ENCODE data around the gene RBMS3.

RBMS3 gene

DNA sequence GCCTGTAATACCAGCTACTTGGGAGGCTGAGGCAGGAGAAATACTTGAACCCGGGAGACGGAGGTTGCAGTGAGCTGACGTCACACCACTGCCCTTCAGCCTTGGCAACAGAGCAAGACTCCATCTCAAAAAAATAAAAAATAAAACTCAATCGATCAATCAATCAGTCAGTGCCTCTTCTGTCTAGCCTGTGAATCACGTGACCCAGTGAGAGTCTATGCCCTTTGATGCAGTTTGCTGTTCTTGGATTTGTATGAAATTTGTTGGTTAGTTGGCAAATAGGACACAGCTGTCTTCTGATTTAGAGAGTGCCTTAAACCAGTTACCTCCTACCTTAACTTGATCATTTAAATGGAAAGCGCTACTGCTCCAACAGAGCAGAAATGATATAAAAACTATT, 3.6 kb upstream of the RBMS3 start:
- Histone ChIP-seq H3K4me3 (replicated peaks; ENCODE audit: low read depth, low read length) (no peak overlapping the region), H3K27me3 (replicated peaks; ENCODE audit: control insufficient read depth, insufficient read depth, low read length) (no peaks in the 10 kb centered on the region), H3K36me3 (ENCODE audit: control insufficient read depth, insufficient read depth, low read length) (no peaks in the 10 kb centered on the region)
- DNase-seq (ENCODE audit: extremely low read depth, insufficient read length), result no peak
- no peak for TF ChIP-seq CTCF (IDR thresholded peaks at IDR 0.05; ENCODE audit: insufficient read depth, low read length, poor library complexity, severe bottlenecking)

DNA sequence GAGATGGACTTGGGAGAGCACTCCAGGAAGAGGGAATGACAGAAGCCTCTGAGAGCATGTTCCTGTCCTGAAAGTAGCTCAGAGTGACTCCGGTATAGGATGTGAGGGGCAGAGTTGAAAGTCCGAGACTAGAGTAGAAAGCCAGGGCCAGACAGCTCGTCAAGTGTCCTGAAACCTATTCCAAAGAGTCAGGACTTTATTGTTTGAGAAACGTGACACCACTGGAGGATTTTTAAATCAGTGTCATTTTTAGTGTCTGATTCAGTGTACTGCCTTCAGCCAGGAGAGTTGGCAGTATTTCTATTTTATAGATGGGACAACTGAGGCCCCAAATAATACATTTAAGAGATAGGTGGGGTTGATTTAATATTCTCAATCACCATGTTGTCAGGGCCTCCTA, 1.6 kb upstream of the RBMS3 start:
- no peaks in the 10 kb centered on the region for H3K36me3 ChIP-seq (ENCODE audit: control insufficient read depth, insufficient read depth, low read length)
- H3K27me3 ChIP-seq (replicated peaks; ENCODE audit: control insufficient read depth, insufficient read depth, low read length), result no peaks in the 10 kb centered on the region
- no peak for DNase-seq (ENCODE audit: extremely low read depth, insufficient read length)
- H3K4me3 ChIP-seq (replicated peaks; ENCODE audit: low read depth, low read length), result no peak overlapping the region
- TF ChIP-seq CTCF (IDR thresholded peaks at IDR 0.05; ENCODE audit: insufficient read depth, low read length, poor library complexity, severe bottlenecking), result no peak

- DNase-seq (ENCODE audit: extremely low read depth, insufficient read length), result no peak
- no peaks in the 10 kb centered on the region for H3K27me3 ChIP-seq (replicated peaks; ENCODE audit: control insufficient read depth, insufficient read depth, low read length)
- no peak for TF ChIP-seq CTCF (IDR thresholded peaks at IDR 0.05; ENCODE audit: insufficient read depth, low read length, poor library complexity, severe bottlenecking)
- no peaks in the 10 kb centered on the region for H3K36me3 ChIP-seq (ENCODE audit: control insufficient read depth, insufficient read depth, low read length)
- H3K4me3 ChIP-seq (replicated peaks; ENCODE audit: low read depth, low read length), result no peak overlapping the region
These were observed 1.1 kb upstream of the RBMS3 start for GRCh38 chr3:29279806-29280205.

GRCh38 chr3:29281094-29281343, 148 bp downstream of the RBMS3 start:
- TF ChIP-seq CTCF (IDR thresholded peaks at IDR 0.05; ENCODE audit: insufficient read depth, low read length, poor library complexity, severe bottlenecking), result no peak
- Histone ChIP-seq H3K4me3 (replicated peaks; ENCODE audit: low read depth, low read length) (peak overlapping the region; percentile 75), H3K27me3 (replicated peaks; ENCODE audit: control insufficient read depth, insufficient read depth, low read length) (no peaks in the 10 kb centered on the region), H3K36me3 (ENCODE audit: control insufficient read depth, insufficient read depth, low read length) (no peaks in the 10 kb centered on the region)
- DNase-seq (ENCODE audit: extremely low read depth, insufficient read length), result peak; percentile 29

DNA sequence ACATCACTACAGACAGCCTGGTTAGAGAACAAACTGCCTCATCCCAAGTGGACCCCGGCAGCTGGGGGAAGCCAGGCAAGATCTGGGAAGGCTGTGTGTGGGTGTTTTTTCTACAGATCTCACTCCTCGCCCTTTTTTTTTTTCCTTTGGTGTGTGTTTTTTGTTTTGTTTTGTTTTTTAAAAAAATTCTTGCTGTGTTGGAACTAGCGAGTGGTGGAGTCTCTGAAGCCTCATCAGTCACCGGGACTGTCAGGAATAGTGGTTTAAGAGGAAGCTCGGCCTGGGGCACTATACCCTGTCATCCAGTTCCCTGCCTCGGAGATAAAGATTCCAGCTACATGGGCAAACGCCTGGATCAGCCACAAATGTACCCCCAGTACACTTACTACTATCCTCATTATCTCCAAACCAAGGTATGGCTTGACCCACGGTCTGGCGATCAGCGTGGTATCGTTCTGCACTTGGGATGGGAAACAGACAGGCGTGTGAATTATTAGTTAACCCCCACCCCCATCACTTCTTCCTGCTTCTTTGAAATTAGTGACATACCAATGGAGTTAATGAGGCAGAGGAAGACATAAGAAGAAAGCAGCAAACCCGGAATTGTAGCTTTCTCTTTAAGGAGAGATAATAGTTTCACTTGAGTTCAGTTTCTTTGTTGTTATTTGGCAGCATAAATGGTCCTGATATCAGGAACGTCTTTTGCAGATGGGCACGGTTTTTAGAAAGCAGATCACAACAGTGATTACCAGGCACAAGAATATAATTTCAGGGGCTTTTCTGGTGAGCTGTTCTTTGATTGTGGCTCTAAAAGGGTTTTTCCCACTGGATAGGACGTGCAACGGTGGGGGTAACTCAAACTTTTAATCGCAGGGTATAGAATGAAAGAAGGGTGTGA, 722 bp downstream of the RBMS3 start:
- DNase-seq (ENCODE audit: extremely low read depth, insufficient read length), result peak; percentile 31
- peak overlapping the region; percentile 75 for H3K4me3 ChIP-seq (replicated peaks; ENCODE audit: low read depth, low read length)
- TF ChIP-seq CTCF (IDR thresholded peaks at IDR 0.05; ENCODE audit: insufficient read depth, low read length, poor library complexity, severe bottlenecking), result no peak
- H3K27me3 ChIP-seq (replicated peaks; ENCODE audit: control insufficient read depth, insufficient read depth, low read length), result no peaks in the 10 kb centered on the region
- no peaks in the 10 kb centered on the region for H3K36me3 ChIP-seq (ENCODE audit: control insufficient read depth, insufficient read depth, low read length)
